Measurements from ENCODE around the gene COL1A2. TPM values are rescaled to one million over a fixed set of nuclear protein-coding genes. Genes with fewer than 3 reads are reported as not detected.

COL1A2 gene
- total RNA-seq, 2 experiments from 2014 or later, result 0.28 to 0.33 TPM

DNA sequence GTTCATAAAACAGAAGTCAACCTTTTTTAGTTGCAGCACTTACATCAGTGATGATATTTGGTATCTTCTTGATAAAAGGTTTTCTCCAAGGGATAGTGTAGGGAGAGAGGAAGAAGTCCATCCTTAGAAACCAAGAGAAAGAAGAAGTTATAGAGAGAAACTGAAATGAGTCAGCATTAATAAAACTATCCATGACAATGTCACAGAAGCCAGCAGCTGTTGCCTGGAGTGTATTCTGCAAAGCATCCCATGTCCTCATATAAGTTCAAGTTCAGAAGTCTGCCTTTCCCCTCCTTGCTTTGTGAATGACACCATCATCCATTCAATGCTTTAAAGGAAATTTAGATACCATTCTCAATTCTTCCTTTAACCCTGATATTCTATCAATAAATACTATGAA lies 14.4 kb upstream of the COL1A2 start:
- no peak for TF ChIP-seq CTCF (IDR thresholded peaks at IDR 0.05)
- ChIA-PET POLR2A (no interaction called here), CTCF (no interaction called here)
- Histone ChIP-seq H3K27me3 (ENCODE audit: control insufficient read depth in 1 of 2, insufficient read depth in 2 of 2, low read length in 2 of 2) (no peaks in the 10 kb centered on the region), H3K4me3 (ENCODE audit: low read length) (no peak overlapping the region), H3K4me1 (ENCODE audit: insufficient read depth, low read length) (no peaks in the 10 kb centered on the region), H3K9me3 (ENCODE audit: control insufficient read depth in 1 of 2, insufficient read depth in 1 of 2, low read length in 2 of 2) (no peaks in the 10 kb centered on the region), H3K36me3 (ENCODE audit: insufficient read depth, low read length) (no peaks in the 10 kb centered on the region), H3K27ac (ENCODE audit: low read depth in 1 of 2, low read length in 2 of 2) (no peak overlapping the region)
- H3K9me3 Mint-ChIP-seq, result no peaks in the 10 kb centered on the region
- no peak overlapping the region for H3K4me3 Mint-ChIP-seq
- ATAC-seq (ENCODE audit: poor library complexity), result no peak
- no peaks in the 10 kb centered on the region for H3K4me1 Mint-ChIP-seq (ENCODE audit: low read depth)
- H3K27me3 Mint-ChIP-seq, result no peaks in the 10 kb centered on the region
- H3K36me3 Mint-ChIP-seq (ENCODE audit: low read depth), result no peaks in the 10 kb centered on the region
- no peak for DNase-seq
- intact Hi-C loops (cut with DNase I, micrococcal nuclease), result no loop called here
- H3K27ac Mint-ChIP-seq, result no peak overlapping the region

GRCh38 chr7:94382132-94382531 lies 12.6 kb upstream of the COL1A2 start:
- Mint-ChIP-seq H3K4me1 (ENCODE audit: low read depth) (no peaks in the 10 kb centered on the region), H3K27ac (no peak overlapping the region), H3K36me3 (ENCODE audit: low read depth) (no peaks in the 10 kb centered on the region), H3K4me3 (no peak overlapping the region), H3K9me3 (no peaks in the 10 kb centered on the region), H3K27me3 (no peaks in the 10 kb centered on the region)
- ATAC-seq (ENCODE audit: poor library complexity), result no peak
- CTCF ChIA-PET, result no interaction called here
- Histone ChIP-seq H3K27me3 (ENCODE audit: control insufficient read depth in 1 of 2, insufficient read depth in 2 of 2, low read length in 2 of 2) (no peaks in the 10 kb centered on the region), H3K36me3 (ENCODE audit: insufficient read depth, low read length) (no peaks in the 10 kb centered on the region), H3K27ac (ENCODE audit: low read depth in 1 of 2, low read length in 2 of 2) (no peak overlapping the region), H3K9me3 (ENCODE audit: control insufficient read depth in 1 of 2, insufficient read depth in 1 of 2, low read length in 2 of 2) (no peaks in the 10 kb centered on the region), H3K4me1 (ENCODE audit: insufficient read depth, low read length) (no peaks in the 10 kb centered on the region), H3K4me3 (ENCODE audit: low read length) (no peak overlapping the region)
- intact Hi-C loops (cut with DNase I, micrococcal nuclease), result no loop called here
- DNase-seq, result no peak
- no peak for TF ChIP-seq CTCF (IDR thresholded peaks at IDR 0.05)
- POLR2A ChIA-PET, result no interaction called here

DNA sequence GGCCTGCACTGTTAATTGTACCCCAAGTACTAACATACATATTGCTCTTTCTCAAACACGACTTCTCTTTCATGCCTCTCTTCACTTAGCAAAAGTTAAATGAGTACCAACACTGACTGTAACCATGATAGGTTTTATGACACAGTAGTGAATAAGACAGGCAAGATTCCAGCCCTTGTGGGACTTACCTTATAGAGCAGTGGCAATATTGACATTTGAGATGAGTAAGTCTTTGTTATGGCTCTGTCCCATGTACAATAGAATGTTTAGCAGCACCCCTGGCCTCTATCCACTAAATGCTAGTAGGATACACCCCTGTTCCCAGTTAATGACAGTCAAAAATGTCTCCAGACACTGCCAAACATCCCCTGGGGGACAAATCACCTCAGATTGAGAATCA lies 11.9 kb upstream of the COL1A2 start:
- no peaks in the 10 kb centered on the region for H3K4me1 Mint-ChIP-seq (ENCODE audit: low read depth)
- Histone ChIP-seq H3K4me3 (ENCODE audit: low read length) (no peak overlapping the region), H3K9me3 (ENCODE audit: control insufficient read depth in 1 of 2, insufficient read depth in 1 of 2, low read length in 2 of 2) (no peaks in the 10 kb centered on the region), H3K36me3 (ENCODE audit: insufficient read depth, low read length) (no peaks in the 10 kb centered on the region), H3K27ac (ENCODE audit: low read depth in 1 of 2, low read length in 2 of 2) (no peak overlapping the region), H3K27me3 (ENCODE audit: control insufficient read depth in 1 of 2, insufficient read depth in 2 of 2, low read length in 2 of 2) (no peaks in the 10 kb centered on the region), H3K4me1 (ENCODE audit: insufficient read depth, low read length) (no peaks in the 10 kb centered on the region)
- intact Hi-C loops (cut with DNase I, micrococcal nuclease), result no loop called here
- no peak overlapping the region for H3K27ac Mint-ChIP-seq
- CTCF ChIA-PET, result no interaction called here
- no peaks in the 10 kb centered on the region for H3K36me3 Mint-ChIP-seq (ENCODE audit: low read depth)
- ATAC-seq (ENCODE audit: poor library complexity), result no peak
- no peaks in the 10 kb centered on the region for H3K9me3 Mint-ChIP-seq
- no peaks in the 10 kb centered on the region for H3K27me3 Mint-ChIP-seq
- no peak for DNase-seq
- POLR2A ChIA-PET, result no interaction called here
- TF ChIP-seq CTCF (IDR thresholded peaks at IDR 0.05), result no peak
- H3K4me3 Mint-ChIP-seq, result no peak overlapping the region

Data from CD4-positive, alpha-beta T cell (primary cell).